AG04450 (cell line): ENCODE data around the gene CEP135. TPM values are rescaled to one million over a fixed set of nuclear protein-coding genes. Genes with fewer than 3 reads are reported as not detected.

Source experiments
- CTCF ChIA-PET: fragments of 300-600, 350-600 bp; formaldehyde crosslinking; extraction: SDS; loops from one replicate; lab custom pipeline; 2022; ENCODE audit warnings: antibody characterized with exemption, inconsistent platforms; lab: Charles Lee
- POLR2A ChIA-PET: fragments of 350-600 bp; formaldehyde crosslinking; extraction: SDS; loops from one replicate; lab custom pipeline; 2021; ENCODE audit warnings: antibody characterized with exemption, inconsistent platforms; lab: Yijun Ruan, JAX
- DNase-seq: peaks from one replicate; pipeline ENCODE4 v3.0.0-alpha.2; 2011; ENCODE audit warnings: low read depth, low spot score
- H3K27ac ChIP-seq: one replicate; pipeline ENCODE4 v1.5.1; 2012; ENCODE audit warnings: low read depth, low read length, control low read depth
- H3K27me3 ChIP-seq: one replicate; pipeline ENCODE4 v1.6.0; 2012; ENCODE audit warnings: low read length; ENCODE audit not compliant: control insufficient read depth, insufficient read depth
- H3K4me3 ChIP-seq: 2 replicates; pipeline ENCODE4 v1.5.1; 2011; ENCODE audit warnings: mild to moderate bottlenecking, low read depth, low read length, control low read depth
- H3K9me3 ChIP-seq: 2 replicates; pipeline ENCODE4 v1.5.1; 2012; ENCODE audit warnings: low read length; ENCODE audit not compliant: control insufficient read depth, insufficient read depth
- polyA plus RNA-seq: library from polyadenylated mRNA; depleted of rRNA; stranded (reverse); fragments of >200 nt; gene quantifications from 2 replicates; pipeline ENCODE4 v1.2.3, GENCODE V29; 2011
- TF ChIP-seq, protein P1 (sequence below): IDR thresholded peaks from 2 replicates; pipeline ENCODE4 v1.5.1; 2011; ENCODE audit warnings: low read depth, low read length, control low read depth, inconsistent platforms

The CEP135 gene
- polyA plus RNA-seq, 1 experiment: 6.4 TPM

DNA sequence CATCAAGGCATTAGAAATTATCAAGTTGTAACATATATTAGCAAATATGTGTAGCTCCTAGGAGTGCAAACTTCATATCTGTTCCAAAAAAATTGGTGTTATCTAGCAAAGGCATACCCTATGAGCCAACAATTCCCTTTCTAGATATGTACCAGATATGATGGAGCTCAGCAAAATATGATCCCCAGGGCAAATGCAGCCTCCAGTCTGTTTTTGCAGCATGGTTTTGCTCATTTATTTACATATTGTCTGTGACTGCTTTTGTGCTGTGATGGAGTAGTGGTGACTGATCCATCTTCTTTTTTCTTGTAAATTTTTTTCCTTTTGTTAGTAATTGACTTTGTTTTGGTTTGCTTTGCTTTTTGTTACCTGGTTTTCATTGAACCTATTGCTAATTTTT, 41.0 kb downstream of the CEP135 start:
- POLR2A ChIA-PET: no interaction called here
- TF ChIP-seq, protein P1, sequence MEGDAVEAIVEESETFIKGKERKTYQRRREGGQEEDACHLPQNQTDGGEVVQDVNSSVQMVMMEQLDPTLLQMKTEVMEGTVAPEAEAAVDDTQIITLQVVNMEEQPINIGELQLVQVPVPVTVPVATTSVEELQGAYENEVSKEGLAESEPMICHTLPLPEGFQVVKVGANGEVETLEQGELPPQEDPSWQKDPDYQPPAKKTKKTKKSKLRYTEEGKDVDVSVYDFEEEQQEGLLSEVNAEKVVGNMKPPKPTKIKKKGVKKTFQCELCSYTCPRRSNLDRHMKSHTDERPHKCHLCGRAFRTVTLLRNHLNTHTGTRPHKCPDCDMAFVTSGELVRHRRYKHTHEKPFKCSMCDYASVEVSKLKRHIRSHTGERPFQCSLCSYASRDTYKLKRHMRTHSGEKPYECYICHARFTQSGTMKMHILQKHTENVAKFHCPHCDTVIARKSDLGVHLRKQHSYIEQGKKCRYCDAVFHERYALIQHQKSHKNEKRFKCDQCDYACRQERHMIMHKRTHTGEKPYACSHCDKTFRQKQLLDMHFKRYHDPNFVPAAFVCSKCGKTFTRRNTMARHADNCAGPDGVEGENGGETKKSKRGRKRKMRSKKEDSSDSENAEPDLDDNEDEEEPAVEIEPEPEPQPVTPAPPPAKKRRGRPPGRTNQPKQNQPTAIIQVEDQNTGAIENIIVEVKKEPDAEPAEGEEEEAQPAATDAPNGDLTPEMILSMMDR: no peak
- H3K27me3 ChIP-seq: no peaks in the 10 kb centered on the region
- CTCF ChIA-PET: interaction anchor here (1.5 kb wide), 1 partner anchor 41 kb away, joined by 4 read pairs; no protein-coding TSS in a partner anchor
- H3K27ac ChIP-seq: no peak overlapping the region
- no peaks in the 10 kb centered on the region for H3K9me3 ChIP-seq
- H3K4me3 ChIP-seq: no peak overlapping the region
- no peak for DNase-seq

DNA sequence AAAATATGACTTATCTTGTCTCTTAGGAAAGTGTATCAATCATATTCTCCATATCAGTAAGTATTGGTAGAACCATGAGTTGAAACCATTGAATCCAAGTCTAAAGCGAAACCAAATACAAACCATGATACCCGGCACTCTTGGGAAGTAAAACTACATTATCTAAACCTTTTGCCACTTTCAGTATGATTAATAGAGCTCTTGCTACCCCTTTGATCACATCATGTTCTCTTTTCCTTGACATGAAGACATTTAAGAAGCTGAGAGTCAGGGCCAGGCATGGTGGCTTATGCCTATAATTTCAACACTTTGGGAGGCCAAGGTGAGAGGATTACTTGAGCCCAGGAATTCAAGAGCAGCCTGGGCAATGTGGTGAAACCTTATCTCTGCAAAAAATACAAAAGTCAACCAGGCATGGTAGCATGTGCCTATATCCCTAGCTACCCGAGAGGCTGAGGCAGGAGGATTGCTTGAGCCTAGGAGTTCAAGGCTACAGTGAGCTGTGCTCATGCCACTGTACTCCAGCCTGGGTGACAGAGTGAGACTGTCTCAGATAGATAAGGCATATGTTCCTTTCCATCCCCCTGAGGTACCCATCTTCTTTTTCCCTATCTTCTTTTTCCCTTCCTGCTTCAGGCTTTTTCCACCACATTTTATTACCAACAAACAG, 45.4 kb downstream of the CEP135 start:
- H3K4me3 ChIP-seq: no peak overlapping the region
- DNase-seq: no peak
- TF ChIP-seq, protein P1: no peak
- no peaks in the 10 kb centered on the region for H3K9me3 ChIP-seq
- POLR2A ChIA-PET: no interaction called here
- no peaks in the 10 kb centered on the region for H3K27me3 ChIP-seq
- no peak overlapping the region for H3K27ac ChIP-seq
- CTCF ChIA-PET: no interaction called here

DNA sequence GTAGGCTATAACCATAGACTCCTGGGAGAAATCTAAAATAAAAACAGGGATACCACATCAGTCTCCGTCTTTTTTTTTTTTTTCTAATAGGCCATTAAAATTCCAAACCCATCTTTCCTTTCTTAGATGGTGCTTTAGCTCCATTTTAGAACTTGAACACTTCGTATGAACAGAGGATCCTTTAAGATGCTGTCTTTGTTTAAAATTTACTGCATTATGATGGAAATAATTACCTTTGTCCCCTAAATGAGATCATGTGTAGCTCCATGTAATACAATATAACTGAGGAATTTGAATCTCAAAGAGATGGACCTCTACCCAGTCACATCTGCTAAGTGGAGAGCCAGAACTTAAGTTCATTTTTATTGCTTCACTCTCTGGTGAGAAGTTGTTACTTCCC, 47.9 kb downstream of the CEP135 start:
- Histone ChIP-seq H3K9me3 (no peaks in the 10 kb centered on the region), H3K27me3 (no peaks in the 10 kb centered on the region), H3K4me3 (no peak overlapping the region), H3K27ac (no peak overlapping the region)
- ChIA-PET CTCF (interaction anchor here (1.4 to 1.9 kb wide), 2 partner anchors 9 to 48 kb away, joined by 4 to 5 read pairs; partner anchors contain the start of gene CEP135), POLR2A (no interaction called here)
- TF ChIP-seq, protein P1: no peak
- DNase-seq: no peak

DNA sequence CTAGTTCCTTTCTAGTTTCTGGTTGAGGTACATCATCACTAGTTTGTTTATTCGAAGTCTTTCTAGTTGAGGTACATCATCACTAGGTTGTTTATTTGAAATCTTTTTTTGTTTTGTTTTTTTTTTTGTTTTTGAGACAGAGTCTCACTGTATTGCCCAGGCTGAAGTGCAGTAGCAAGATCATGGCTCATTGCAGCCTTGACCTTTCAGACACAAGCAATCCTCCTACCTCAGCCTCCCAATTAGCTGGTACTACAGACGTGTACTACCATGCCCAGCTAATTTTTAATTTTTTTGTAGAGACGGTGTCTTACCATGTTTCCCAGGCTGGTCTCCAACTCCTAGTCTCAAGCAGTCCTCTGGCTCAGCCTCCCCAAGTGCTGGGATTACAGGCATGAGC, 54.9 kb downstream of the CEP135 start:
- no peak overlapping the region for H3K27ac ChIP-seq
- CTCF ChIA-PET: no interaction called here
- no peak overlapping the region for H3K4me3 ChIP-seq
- TF ChIP-seq, protein P1: no peak
- POLR2A ChIA-PET: no interaction called here
- H3K27me3 ChIP-seq: no peaks in the 10 kb centered on the region
- no peak for DNase-seq
- peaks cover 2% of the 10 kb centered on the region; the same call in 1 of the 2 replicates for H3K9me3 ChIP-seq

DNA sequence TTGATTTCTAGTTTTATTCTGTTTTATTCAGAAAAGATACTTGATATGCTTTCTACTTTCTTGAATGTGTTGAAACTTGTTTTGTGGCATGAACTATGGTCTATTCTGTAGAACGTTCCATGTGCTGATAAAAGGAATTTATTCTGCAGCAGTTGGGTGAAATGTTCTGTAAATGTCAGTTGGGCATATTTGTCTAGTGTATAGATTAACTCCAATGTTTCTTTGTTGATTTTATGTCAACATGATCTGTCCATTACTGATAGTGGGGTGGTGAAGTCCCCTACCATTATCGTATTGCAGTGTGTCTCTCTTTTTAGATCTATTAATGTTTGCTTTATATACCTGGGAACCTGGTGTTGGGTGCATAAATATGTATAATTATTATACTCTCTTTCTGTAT, 55.5 kb downstream of the CEP135 start:
- Histone ChIP-seq H3K9me3 (peaks cover 2% of the 10 kb centered on the region; the same call in 1 of the 2 replicates), H3K27me3 (no peaks in the 10 kb centered on the region), H3K27ac (no peak overlapping the region), H3K4me3 (no peak overlapping the region)
- no peak for DNase-seq
- TF ChIP-seq, protein P1: no peak
- ChIA-PET CTCF (interaction anchor here (2.1 kb wide), 1 partner anchor 55 kb away, joined by 8 read pairs; the partner anchor contains the start of gene CEP135), POLR2A (no interaction called here)
